Esophagus muscularis mucosa (tissue), 4 donors: ENCODE data around the gene FHIP2A. TPM values are rescaled to one million over a fixed set of nuclear protein-coding genes. Genes with fewer than 3 reads are reported as not detected.
A peak's percentile ranks its signal among the peaks of the same experiment; 100 is the strongest.
"Not testable (repeated sequence)": the region's sequence is repeated elsewhere in the genome, so short reads cannot be mapped to it uniquely, and the experiment has no call there.

Source experiments
- DNase-seq: peaks from one replicate; pipeline ENCODE4 v3.0.0-alpha.2; 2017; ENCODE audit errors: extremely low spot score
- H3K27ac ChIP-seq, 4 donors: fragments of 200-600 bp; sonication (generic); replicated peaks in 1 of 4; 1 replicate in 3 of 4; 2 replicates in 1 of 4; pipeline ENCODE4 v1.5.1; 2016 to 2019; ENCODE audit warnings: mild to moderate bottlenecking in 1 of 4
- H3K27me3 ChIP-seq, 4 donors: fragments of 200-600 bp; sonication (generic); one replicate each; pipeline versions ENCODE4 v1.5.1 to v1.6.0; 2016 to 2019
- H3K36me3 ChIP-seq, 4 donors: fragments of 200-600 bp; sonication (generic); one replicate each; pipeline ENCODE4 v1.5.1; 2016 to 2019
- H3K4me1 ChIP-seq, 4 donors: fragments of 200-600 bp; sonication (generic); one replicate each; pipeline ENCODE4 v1.5.1; 2016 to 2019
- H3K4me3 ChIP-seq, 4 donors: fragments of 200-600 bp; sonication (generic); 1 replicate in 2 of 4; 2 replicates in 2 of 4; pipeline ENCODE4 v1.5.1; 2016 to 2019; ENCODE audit warnings: mild to moderate bottlenecking in 4 of 4, moderate library complexity in 1 of 4
- H3K9me3 ChIP-seq, 4 donors: fragments of 200-600 bp; sonication (generic); 1 replicate in 3 of 4; 2 replicates in 1 of 4; pipeline ENCODE4 v1.5.1; 2016 to 2019
- EP300 ChIP-seq: sonication (generic); formaldehyde crosslinking; IDR thresholded peaks from one replicate; pipeline ENCODE4 v1.6.1; 2017; ENCODE audit warnings: antibody characterized with exemption
- POLR2A ChIP-seq: fragments of 450-650 bp; IDR thresholded peaks from one replicate; pipeline ENCODE4 v1.6.1; 2017; ENCODE audit warnings: antibody characterized with exemption, moderate library complexity, mild to moderate bottlenecking, low read depth
- POLR2AphosphoS5 ChIP-seq, 2 donors: sonication (generic); formaldehyde crosslinking; IDR thresholded peaks; one replicate each; pipeline ENCODE4 v1.6.1; 2017; ENCODE audit warnings: antibody characterized with exemption in 2 of 2
- WGBS: methylation state at CpG from one replicate; pipeline ENCODE4 v1.1.5; 2018; 5-methylcytosine and 5-hydroxymethylcytosine counted together
- intact Hi-C: fragments of 100-400 bp; cut with DNase I; formaldehyde crosslinking; loops from one replicate; pipeline ENCODE4 v1.15.1; 2023
- total RNA-seq, 4 donors: library from RNA; depleted of rRNA; stranded (reverse); fragments of >200 nt; gene quantifications; one replicate each; pipeline versions ENCODE4 v1.1.0 to v1.2.1, GENCODE V29; 2016
- TF ChIP-seq, protein P1 (sequence below), 3 experiments: fragments of 200-600 bp in 2 of 3; fragments of 450-650 bp in 1 of 3; sonication (generic) in 2 of 3; IDR thresholded peaks; one replicate each; pipeline ENCODE4 v1.5.1; 2017 to 2019; ENCODE audit warnings: antibody characterized with exemption in 3 of 3, mild to moderate bottlenecking in 2 of 3, moderate library complexity in 1 of 3

Gene FHIP2A
- total RNA-seq, 4 donors from 2014 or later = 24.7 to 42.8 (median 39.0) TPM

DNA sequence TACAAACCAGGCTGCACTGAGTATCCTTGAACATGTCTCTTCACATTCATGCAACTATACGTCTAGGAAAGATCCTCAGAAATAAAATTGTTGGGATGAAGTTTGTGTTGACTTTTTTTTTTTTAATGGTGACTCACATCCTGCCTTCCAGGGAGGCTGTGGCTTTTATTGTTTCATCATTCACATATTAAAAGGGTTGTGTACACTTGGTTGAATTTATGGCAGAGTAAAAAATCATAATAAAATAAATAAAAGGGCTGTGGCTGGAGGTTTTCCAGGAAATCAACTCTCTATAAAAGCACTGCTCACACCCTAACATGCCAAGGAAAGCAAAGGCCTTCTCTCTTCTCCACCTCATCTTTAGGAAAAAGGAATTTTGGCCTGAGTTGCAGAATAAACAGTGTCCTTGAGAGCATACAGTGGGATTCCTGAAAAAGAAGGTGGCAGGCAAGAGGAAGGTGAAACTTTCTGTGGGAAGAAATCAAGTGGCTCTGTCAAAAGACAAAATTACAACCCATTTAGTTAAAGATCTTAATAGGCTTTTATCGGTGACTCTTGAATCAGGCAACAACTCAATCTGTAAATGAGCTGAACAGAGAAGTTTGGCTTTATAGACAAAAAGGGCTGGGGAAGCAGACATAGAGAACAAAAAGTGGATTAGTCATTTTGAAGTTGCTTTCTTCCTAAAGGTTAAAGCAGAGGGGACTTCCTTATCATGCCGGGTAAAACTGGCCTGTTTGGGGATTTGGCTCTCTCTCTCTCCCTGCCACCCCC, 41.6 kb upstream of the FHIP2A start:
- peak overlapping the region in 3 of 4 donors; percentile 20 to 39 (median 25) for H3K27ac ChIP-seq
- no peaks in the 10 kb centered on the region for H3K36me3 ChIP-seq
- 29% methylated on average over 3 of the region's 3 CpGs for WGBS
- H3K4me1 ChIP-seq = peaks cover 15 to 25% (median 19%) of the 10 kb centered on the region in 4 donors
- no peaks in the 10 kb centered on the region for H3K27me3 ChIP-seq
- TF ChIP-seq POLR2A (no peak), POLR2AphosphoS5 (IDR thresholded peaks at IDR 0.05) (no peak), EP300 (no peak)
- TF ChIP-seq, protein P1, sequence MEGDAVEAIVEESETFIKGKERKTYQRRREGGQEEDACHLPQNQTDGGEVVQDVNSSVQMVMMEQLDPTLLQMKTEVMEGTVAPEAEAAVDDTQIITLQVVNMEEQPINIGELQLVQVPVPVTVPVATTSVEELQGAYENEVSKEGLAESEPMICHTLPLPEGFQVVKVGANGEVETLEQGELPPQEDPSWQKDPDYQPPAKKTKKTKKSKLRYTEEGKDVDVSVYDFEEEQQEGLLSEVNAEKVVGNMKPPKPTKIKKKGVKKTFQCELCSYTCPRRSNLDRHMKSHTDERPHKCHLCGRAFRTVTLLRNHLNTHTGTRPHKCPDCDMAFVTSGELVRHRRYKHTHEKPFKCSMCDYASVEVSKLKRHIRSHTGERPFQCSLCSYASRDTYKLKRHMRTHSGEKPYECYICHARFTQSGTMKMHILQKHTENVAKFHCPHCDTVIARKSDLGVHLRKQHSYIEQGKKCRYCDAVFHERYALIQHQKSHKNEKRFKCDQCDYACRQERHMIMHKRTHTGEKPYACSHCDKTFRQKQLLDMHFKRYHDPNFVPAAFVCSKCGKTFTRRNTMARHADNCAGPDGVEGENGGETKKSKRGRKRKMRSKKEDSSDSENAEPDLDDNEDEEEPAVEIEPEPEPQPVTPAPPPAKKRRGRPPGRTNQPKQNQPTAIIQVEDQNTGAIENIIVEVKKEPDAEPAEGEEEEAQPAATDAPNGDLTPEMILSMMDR (IDR thresholded peaks at IDR 0.05) = no peak
- intact Hi-C loops = loop anchor here (5.0 to 10.0 kb wide), 4 partner anchors 78 to 475 kb away; no protein-coding TSS in a partner anchor
- no peaks in the 10 kb centered on the region for H3K9me3 ChIP-seq
- no peak for DNase-seq
- H3K4me3 ChIP-seq = no peak overlapping the region

DNA sequence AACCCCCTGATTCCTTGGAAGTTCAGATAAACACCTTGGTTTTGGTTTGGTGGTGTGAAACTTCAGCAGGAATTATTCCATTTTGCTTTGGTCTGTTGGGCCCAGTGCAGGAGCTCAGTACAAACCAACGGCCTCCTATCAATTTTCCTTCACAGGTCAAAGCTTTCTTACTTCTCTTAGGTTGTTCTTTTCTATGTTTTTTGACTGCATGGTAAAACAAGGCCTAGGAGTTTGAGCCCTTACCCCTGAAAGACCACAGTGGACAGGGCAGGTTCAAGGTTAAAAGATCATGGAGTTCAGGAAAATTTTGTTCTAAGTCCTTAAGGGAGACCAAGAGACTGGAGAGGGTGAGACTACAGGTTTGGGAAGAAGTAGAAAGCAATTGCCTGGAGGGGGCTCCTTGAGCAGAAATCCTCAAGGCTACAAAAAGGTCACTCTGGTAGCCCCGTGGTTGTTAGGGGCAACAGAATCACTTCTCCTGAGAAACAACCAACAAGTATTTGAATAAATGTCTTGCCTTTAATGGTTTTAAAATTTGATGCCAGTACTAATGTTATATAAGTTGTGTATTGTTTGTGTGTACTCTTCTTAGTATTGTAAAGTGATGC, 40.9 kb upstream of the FHIP2A start:
- Histone ChIP-seq H3K4me3 (no peak overlapping the region), H3K4me1 (peaks cover 15 to 25% (median 19%) of the 10 kb centered on the region in 4 donors), H3K27me3 (no peaks in the 10 kb centered on the region), H3K36me3 (no peaks in the 10 kb centered on the region), H3K9me3 (no peaks in the 10 kb centered on the region), H3K27ac (peak overlapping the region in 3 of 4 donors; percentile 20 to 39 (median 25))
- TF ChIP-seq POLR2A (no peak), EP300 (no peak)
- 76% methylated on average over 2 of the region's 2 CpGs for WGBS
- intact Hi-C loops = loop anchor here (5.0 to 10.0 kb wide), 4 partner anchors 78 to 476 kb away; no protein-coding TSS in a partner anchor
- DNase-seq = no peak

DNA sequence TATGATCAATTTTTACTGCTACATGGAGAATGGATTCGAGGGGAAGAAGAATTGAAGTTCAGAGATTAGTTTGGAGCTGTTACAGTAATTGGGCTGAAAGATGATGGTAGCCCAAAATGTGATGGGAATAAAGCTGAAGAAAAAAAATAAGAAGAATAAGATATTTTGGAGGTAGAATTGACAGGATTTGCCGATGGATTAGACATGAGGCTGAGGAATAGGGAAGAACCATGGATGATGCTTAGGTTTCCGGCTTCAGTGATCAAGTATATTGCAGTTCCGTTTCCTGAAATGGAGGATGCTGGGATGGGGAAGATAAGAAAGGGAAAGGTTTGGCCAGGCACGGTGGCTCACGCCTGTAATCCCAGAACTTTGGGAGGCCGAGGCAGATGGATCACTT, 38.9 kb upstream of the FHIP2A start:
- Histone ChIP-seq H3K36me3 (no peaks in the 10 kb centered on the region), H3K4me1 (peaks cover 15 to 25% (median 19%) of the 10 kb centered on the region in 4 donors), H3K4me3 (no peak overlapping the region), H3K9me3 (no peaks in the 10 kb centered on the region), H3K27ac (no peak overlapping the region), H3K27me3 (no peaks in the 10 kb centered on the region)
- intact Hi-C loops = loop anchor here (5.0 to 10.0 kb wide), 4 partner anchors 80 to 478 kb away; no protein-coding TSS in a partner anchor
- 95% methylated on average over 7 of the region's 7 CpGs for WGBS
- TF ChIP-seq EP300 (no peak), POLR2AphosphoS5 (IDR thresholded peaks at IDR 0.05) (no peak), POLR2A (no peak)
- DNase-seq = no peak

DNA sequence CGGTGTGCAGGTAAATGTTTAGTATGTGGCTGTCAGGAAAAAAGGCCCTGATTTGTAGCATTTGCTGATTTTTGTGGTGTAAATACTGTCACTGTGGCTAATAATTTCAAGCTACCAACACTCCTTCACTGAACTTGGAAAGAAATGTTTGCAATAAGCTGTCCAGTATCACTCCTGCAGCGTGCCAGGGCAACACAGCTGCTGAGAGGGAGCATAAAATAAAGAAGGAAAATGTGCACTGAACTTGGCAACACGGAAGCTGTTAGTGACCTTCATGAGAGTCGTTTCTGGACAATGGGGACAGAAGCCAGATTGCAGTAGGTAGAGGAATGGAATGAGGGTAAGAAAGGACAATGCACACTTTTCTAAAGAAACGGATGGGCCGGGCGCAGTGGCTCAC, 37.9 kb upstream of the FHIP2A start:
- H3K4me3 ChIP-seq = no peak overlapping the region
- intact Hi-C loops = loop anchor here (5.0 to 10.0 kb wide), 4 partner anchors 81 to 479 kb away; no protein-coding TSS in a partner anchor
- H3K4me1 ChIP-seq = peaks cover 15 to 25% (median 19%) of the 10 kb centered on the region in 4 donors
- no peak for DNase-seq
- 57% methylated on average over 7 of the region's 7 CpGs for WGBS
- no peaks in the 10 kb centered on the region for H3K36me3 ChIP-seq
- H3K9me3 ChIP-seq = no peaks in the 10 kb centered on the region
- no peaks in the 10 kb centered on the region for H3K27me3 ChIP-seq
- TF ChIP-seq, protein P1 (IDR thresholded peaks at IDR 0.05) = no peak
- TF ChIP-seq POLR2AphosphoS5 (IDR thresholded peaks at IDR 0.05) (no peak), POLR2A (no peak), EP300 (no peak)
- no peak overlapping the region for H3K27ac ChIP-seq

DNA sequence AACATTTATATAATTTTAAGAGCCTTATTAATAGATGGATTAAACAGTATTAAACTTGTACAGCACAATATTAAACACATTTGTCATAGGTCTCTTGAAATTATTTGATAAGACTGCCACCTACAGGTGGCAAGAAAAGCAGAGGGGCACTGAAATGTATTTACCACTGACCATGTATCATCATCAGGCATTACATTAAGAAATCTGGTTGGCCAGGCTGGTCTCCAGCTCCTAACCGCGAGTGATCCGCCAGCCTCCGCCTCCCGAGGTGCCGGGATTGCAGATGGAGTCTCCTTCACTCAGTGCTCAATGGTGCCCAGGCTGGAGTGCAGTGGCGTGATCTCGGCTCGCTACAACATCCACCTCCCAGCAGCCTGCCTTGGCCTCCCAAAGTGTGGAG, 35.1 kb upstream of the FHIP2A start:
- H3K27me3 ChIP-seq, H3K36me3 ChIP-seq, H3K27ac ChIP-seq, DNase-seq, H3K4me3 ChIP-seq, H3K9me3 ChIP-seq: not testable (repeated sequence)
- H3K4me1 ChIP-seq = peaks cover 0 to 10% (median 8%) of the 10 kb centered on the region in 4 donors
- intact Hi-C loops = loop anchor here (10.0 kb wide), 2 partner anchors 312 to 482 kb away; no protein-coding TSS in a partner anchor
- 57% methylated on average over 9 of the region's 9 CpGs for WGBS
- TF ChIP-seq, protein P1 (IDR thresholded peaks at IDR 0.05) = peak; percentile 70 to 77 (median 71)

DNA sequence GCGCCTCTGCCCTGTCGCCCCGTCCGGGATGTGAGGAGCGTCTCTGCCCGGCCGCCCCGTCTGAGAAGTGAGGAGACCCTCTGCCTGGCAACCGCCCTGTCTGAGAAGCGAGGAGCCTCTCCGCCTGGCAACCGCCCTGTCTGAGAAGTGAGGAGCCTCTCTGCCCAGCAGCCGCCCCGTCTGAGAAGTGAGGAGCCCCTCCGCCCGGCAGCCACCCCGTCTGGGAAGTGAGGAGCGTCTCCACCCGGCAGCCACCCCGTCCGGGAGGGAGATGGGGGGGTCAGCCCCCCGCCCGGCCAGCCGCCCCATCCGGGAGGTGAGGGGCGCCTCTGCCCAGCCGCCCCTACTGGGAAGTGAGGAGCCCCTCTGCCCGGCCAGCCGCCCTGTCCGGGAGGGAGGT, 34.4 kb upstream of the FHIP2A start:
- not testable (repeated sequence) for H3K9me3 ChIP-seq, H3K27me3 ChIP-seq, H3K36me3 ChIP-seq, H3K27ac ChIP-seq, H3K4me3 ChIP-seq, DNase-seq
- WGBS = no CpG with 5 or more reads among the region's 30 CpGs
- intact Hi-C loops = loop anchor here (10.0 kb wide), 2 partner anchors 312 to 482 kb away; no protein-coding TSS in a partner anchor
- H3K4me1 ChIP-seq = peaks cover 0 to 10% (median 8%) of the 10 kb centered on the region in 4 donors
